ENCODE data around the gene TIAM1. TPM values are rescaled to one million over a fixed set of nuclear protein-coding genes. Genes with fewer than 3 reads are reported as not detected.

Gene TIAM1
- total and polyA plus RNA-seq, 12 donors: 6.5 to 33.3 (median 15.9) TPM

DNA sequence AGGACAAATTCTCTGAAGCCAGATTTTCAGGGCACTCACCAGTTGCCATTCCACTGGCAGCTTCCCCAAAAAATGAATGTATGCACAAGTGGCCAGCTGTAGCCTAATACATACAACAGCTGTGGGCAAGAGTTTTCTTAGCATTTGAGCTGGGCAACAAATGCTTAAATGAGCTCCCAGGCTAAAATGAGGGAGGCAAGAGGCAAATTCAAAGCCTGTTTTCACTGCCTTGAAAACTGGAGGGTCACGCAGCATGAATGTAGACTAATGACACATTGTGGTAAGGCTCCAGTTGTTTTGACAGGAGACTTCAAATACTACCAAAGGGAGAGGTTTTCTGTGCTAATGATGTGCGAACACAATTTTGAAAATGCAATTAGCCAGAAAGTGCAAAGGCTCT, 88.2 kb downstream of the TIAM1 start:
- Histone ChIP-seq H3K9me3 (replicated peaks in 1 of 3) (no peaks in the 10 kb centered on the region), H3K4me1 (replicated peaks in 1 of 2) (no peaks in the 10 kb centered on the region), H3K4me3 (no peak overlapping the region), H3K27ac (no peak overlapping the region), H3K27me3 (no peaks in the 10 kb centered on the region), H3K36me3 (replicated peaks in 1 of 2) (no peaks in the 10 kb centered on the region)
- no peak for DNase-seq
- TF ChIP-seq, protein P1, sequence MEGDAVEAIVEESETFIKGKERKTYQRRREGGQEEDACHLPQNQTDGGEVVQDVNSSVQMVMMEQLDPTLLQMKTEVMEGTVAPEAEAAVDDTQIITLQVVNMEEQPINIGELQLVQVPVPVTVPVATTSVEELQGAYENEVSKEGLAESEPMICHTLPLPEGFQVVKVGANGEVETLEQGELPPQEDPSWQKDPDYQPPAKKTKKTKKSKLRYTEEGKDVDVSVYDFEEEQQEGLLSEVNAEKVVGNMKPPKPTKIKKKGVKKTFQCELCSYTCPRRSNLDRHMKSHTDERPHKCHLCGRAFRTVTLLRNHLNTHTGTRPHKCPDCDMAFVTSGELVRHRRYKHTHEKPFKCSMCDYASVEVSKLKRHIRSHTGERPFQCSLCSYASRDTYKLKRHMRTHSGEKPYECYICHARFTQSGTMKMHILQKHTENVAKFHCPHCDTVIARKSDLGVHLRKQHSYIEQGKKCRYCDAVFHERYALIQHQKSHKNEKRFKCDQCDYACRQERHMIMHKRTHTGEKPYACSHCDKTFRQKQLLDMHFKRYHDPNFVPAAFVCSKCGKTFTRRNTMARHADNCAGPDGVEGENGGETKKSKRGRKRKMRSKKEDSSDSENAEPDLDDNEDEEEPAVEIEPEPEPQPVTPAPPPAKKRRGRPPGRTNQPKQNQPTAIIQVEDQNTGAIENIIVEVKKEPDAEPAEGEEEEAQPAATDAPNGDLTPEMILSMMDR (IDR thresholded peaks at IDR 0.05): no peak
- WGBS, 4 donors: 87 to 96% (median 90%) methylated on average over 2 of the region's 2 CpGs
- intact Hi-C loops (cut with DNase I): no loop called here

DNA sequence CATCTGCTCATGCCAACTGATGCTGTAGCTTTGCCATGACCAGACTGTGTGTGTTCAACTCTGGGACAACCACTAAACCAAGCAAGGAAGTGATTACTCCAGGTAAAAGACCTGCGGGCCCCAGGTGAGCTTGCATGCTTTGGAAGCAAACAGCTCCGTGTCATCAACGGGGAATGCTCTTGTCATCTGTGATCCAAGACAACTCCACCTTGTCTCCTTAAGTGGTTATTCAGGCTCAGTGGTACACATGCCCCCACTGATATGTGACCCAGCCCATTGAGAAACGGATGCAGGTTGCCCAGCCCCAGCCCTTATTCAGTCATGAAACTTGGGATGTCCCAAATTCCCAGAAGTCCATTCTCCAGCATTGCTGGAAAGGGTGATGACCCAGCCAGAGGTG, 89.0 kb downstream of the TIAM1 start:
- TF ChIP-seq POLR2A (IDR thresholded peaks at IDR 0.05): no peak
- Histone ChIP-seq H3K27me3 (no peaks in the 10 kb centered on the region), H3K27ac (no peak overlapping the region), H3K4me3 (no peak overlapping the region), H3K4me1 (replicated peaks in 1 of 2) (no peaks in the 10 kb centered on the region), H3K9me3 (replicated peaks in 1 of 3) (no peaks in the 10 kb centered on the region), H3K36me3 (replicated peaks in 1 of 2) (no peaks in the 10 kb centered on the region)
- WGBS, 4 donors: 74 to 100% (median 87%) methylated on average over 3 to 4 of the region's 4 CpGs
- no peak for DNase-seq
- intact Hi-C loops (cut with DNase I): no loop called here

DNA sequence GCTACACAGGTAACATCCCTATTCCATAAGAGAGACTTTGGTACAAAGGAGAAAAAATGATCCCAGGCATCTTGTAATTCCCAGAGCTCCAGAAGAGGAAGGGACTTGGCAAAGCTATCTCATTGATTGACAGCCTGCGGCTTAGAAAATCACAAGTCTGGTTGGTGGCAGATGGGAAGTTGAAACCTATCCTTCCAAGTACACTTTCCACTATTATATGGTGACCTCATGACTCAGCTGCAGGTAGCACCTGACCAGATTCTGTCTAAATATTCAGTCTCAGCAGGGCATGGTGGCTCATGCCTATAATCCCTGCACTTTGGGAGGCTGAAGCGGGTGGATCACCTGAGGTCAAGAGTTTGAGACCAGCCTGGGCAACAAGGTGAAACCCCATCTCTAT, 89.9 kb downstream of the TIAM1 start:
- no peak overlapping the region for H3K4me3 ChIP-seq
- H3K4me1 ChIP-seq (replicated peaks in 1 of 2): no peaks in the 10 kb centered on the region
- no peak overlapping the region for H3K27ac ChIP-seq
- H3K9me3 ChIP-seq (replicated peaks in 1 of 3): no peaks in the 10 kb centered on the region
- H3K36me3 ChIP-seq (replicated peaks in 1 of 2): no peaks in the 10 kb centered on the region
- WGBS, 4 donors: 78 to 94% (median 87%) methylated on average over 1 to 2 of the region's 2 CpGs
- no peaks in the 10 kb centered on the region for H3K27me3 ChIP-seq
- intact Hi-C loops (cut with DNase I): no loop called here
- TF ChIP-seq POLR2A (IDR thresholded peaks at IDR 0.05): no peak
- TF ChIP-seq, protein P1 (IDR thresholded peaks at IDR 0.05): no peak
- DNase-seq: no peak

DNA sequence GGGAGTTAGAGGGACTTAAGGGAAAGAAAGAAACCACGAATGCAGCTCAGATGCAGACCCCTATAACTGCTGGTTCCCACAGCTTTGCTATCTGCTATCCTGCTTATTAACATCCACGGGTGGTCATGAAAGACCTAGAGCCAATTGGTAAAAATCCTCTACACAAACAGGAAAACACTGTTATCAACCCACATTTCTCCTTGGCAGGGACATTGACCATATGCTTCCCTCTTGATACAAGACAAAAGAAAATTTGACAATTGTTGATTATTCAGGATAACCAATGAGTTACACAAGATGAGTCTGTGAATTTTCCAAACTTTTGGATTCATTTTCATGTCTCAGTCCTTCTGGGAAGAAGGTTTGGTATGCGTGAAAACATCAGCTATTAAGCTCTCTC, 90.4 kb downstream of the TIAM1 start:
- Histone ChIP-seq H3K27ac (no peak overlapping the region), H3K36me3 (replicated peaks in 1 of 2) (no peaks in the 10 kb centered on the region), H3K4me1 (replicated peaks in 1 of 2) (no peaks in the 10 kb centered on the region), H3K9me3 (replicated peaks in 1 of 3) (no peaks in the 10 kb centered on the region), H3K4me3 (no peak overlapping the region), H3K27me3 (no peaks in the 10 kb centered on the region)
- TF ChIP-seq, protein P1 (IDR thresholded peaks at IDR 0.05): no peak
- no peak for TF ChIP-seq POLR2A (IDR thresholded peaks at IDR 0.05)
- intact Hi-C loops (cut with DNase I): no loop called here
- 56 to 68% (median 67%) methylated on average over 3 of the region's 3 CpGs for WGBS, 4 donors
- no peak for DNase-seq

DNA sequence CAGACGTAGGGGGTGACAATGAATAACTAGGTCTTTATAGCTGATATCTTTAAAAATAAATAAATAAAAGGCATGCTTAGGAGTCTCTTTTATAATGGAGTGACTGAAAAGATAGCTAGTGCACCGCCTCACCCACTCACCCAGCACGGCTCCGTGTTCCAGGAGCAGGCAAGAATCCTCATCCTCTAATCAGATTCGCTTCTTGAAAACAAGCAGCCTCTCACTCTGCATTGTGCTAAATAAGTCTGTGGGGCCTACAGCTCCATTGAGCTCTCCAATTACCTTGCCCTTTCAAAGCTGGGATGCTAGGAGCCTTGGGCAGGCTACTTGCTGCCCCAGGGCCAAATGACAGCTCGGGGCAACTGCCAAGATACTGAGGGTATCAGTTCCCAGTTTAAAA, 91.5 kb downstream of the TIAM1 start:
- Histone ChIP-seq H3K36me3 (replicated peaks in 1 of 2) (no peaks in the 10 kb centered on the region), H3K27me3 (no peaks in the 10 kb centered on the region), H3K9me3 (replicated peaks in 1 of 3) (no peaks in the 10 kb centered on the region), H3K4me1 (replicated peaks in 1 of 2) (no peaks in the 10 kb centered on the region), H3K4me3 (no peak overlapping the region), H3K27ac (no peak overlapping the region)
- TF ChIP-seq, protein P1 (IDR thresholded peaks at IDR 0.05): no peak
- TF ChIP-seq POLR2A (IDR thresholded peaks at IDR 0.05): no peak
- WGBS, 4 donors: 74 to 86% (median 78%) methylated on average over 6 of the region's 6 CpGs
- intact Hi-C loops (cut with DNase I): no loop called here
- DNase-seq: no peak

All from adrenal gland (tissue), 12 donors.